ENCODE data around the gene FNBP1. TPM values are rescaled to one million over a fixed set of nuclear protein-coding genes. Genes with fewer than 3 reads are reported as not detected.

FNBP1 gene
- polyA plus RNA-seq, 3 donors = 37.6 to 60.7 (median 51.4) TPM

DNA sequence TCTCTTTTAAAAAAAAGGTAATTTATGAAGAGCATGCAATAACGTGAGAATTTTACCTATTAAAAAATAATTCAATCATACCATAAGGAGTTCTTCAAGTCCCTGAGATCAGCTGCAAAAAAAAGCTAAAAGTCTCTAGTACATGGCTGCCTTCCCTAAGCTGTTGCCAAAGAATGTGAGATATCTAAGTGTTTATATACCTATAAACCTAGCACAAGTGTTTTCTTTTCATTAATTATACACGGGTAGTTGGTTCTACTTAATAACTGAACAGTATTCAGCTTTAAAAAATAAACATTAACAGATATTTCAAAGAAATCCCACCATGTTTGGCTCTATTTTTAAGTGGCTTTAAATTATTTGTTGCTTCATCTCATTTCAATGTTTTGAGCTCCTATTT, 25.9 kb downstream of the FNBP1 start:
- peaks cover 5 to 7% of the 10 kb centered on the region in 2 donors for H3K9me3 ChIP-seq (replicated peaks in 1 of 2; ENCODE audit: control insufficient read depth in 1 of 2, insufficient read depth in 1 of 2, low read length in 2 of 2)
- Mint-ChIP-seq H3K9me3 (peaks cover 2 to 9% (median 6%) of the 10 kb centered on the region in 7 donors), H3K36me3 (peaks cover 16 to 27% of the 10 kb centered on the region in 2 donors), H3K27ac (peak overlapping the region in 3 of 7 donors; percentile 61 to 81 (median 62)), H3K27me3 (ENCODE audit: low read depth in 3 of 3) (no peaks in the 10 kb centered on the region), H3K4me3 (no peak overlapping the region), H3K4me1 (peaks cover 11% of the 10 kb centered on the region)
- no peak overlapping the region for H3K27ac ChIP-seq (ENCODE audit: low read depth in 1 of 2, low read length in 2 of 2)
- WGBS (ENCODE audit: insufficient coverage) = no CpG with 5 or more reads among the region's 2 CpGs
- peaks cover 100% of the 10 kb centered on the region for H3K79me2 ChIP-seq (ENCODE audit: insufficient read depth, low read length)
- TF ChIP-seq, protein P1, sequence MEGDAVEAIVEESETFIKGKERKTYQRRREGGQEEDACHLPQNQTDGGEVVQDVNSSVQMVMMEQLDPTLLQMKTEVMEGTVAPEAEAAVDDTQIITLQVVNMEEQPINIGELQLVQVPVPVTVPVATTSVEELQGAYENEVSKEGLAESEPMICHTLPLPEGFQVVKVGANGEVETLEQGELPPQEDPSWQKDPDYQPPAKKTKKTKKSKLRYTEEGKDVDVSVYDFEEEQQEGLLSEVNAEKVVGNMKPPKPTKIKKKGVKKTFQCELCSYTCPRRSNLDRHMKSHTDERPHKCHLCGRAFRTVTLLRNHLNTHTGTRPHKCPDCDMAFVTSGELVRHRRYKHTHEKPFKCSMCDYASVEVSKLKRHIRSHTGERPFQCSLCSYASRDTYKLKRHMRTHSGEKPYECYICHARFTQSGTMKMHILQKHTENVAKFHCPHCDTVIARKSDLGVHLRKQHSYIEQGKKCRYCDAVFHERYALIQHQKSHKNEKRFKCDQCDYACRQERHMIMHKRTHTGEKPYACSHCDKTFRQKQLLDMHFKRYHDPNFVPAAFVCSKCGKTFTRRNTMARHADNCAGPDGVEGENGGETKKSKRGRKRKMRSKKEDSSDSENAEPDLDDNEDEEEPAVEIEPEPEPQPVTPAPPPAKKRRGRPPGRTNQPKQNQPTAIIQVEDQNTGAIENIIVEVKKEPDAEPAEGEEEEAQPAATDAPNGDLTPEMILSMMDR (IDR thresholded peaks at IDR 0.05) = no peak
- H4K20me1 ChIP-seq (ENCODE audit: insufficient read depth, low read length) = peaks cover 100% of the 10 kb centered on the region
- H3K4me1 ChIP-seq (ENCODE audit: control insufficient read depth in 1 of 2, insufficient read depth in 2 of 2, low read length in 2 of 2) = no peaks in the 10 kb centered on the region
- no peak overlapping the region for H2AFZ ChIP-seq (ENCODE audit: insufficient read depth, low read depth, low read length, poor library complexity, severe bottlenecking)
- H3K36me3 ChIP-seq (replicated peaks in 1 of 2; ENCODE audit: control insufficient read depth in 1 of 2, insufficient read depth in 2 of 2, low read length in 2 of 2) = peaks cover 0 to 18% of the 10 kb centered on the region in 2 donors
- H3K4me2 ChIP-seq (replicated peaks; ENCODE audit: extremely low read depth, low read length, poor library complexity, severe bottlenecking) = no peak overlapping the region
- no peak overlapping the region for H3K4me3 ChIP-seq (replicated peaks in 1 of 3; ENCODE audit: low read depth in 2 of 3, low read length in 3 of 3)
- no peak for DNase-seq
- no peaks in the 10 kb centered on the region for H3K27me3 ChIP-seq (ENCODE audit: control insufficient read depth in 2 of 2, insufficient read depth in 2 of 2, low read length in 2 of 2)
- H3K9ac ChIP-seq (ENCODE audit: insufficient read depth, low read length, poor library complexity, severe bottlenecking) = no peak overlapping the region
- intact Hi-C loops (cut with micrococcal nuclease) = no loop called here

DNA sequence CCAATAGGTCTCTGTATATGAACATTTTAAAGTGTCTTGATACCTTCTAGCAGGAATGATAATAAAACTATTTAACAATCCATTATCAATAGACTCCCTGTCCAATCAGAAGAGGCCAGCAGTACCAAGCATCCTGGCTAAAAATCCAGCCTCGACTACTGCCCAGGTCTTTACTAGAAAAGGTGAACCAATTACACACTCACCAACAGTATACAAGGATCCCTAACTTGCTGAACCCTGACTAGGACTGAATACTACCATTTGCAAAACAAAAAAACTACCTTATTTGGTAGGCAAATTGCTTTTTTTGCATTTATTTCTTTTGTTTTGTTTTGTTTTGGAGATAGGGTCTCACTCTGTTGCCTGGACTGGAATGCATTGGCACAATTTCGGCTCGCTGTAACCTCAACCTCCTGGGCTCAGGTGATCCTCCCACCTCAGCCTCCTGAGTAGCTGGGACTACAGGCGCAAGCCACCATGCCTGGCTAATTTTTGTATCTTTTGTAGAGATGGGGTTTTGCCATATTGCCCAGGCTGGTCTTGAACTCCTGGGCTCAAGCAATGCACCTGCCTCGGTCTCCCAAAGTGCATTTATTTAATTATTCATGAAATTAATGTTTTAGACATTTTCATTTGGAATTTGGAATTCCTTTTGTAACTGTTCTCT, 27.5 kb downstream of the FNBP1 start:
- no peak overlapping the region for H2AFZ ChIP-seq (ENCODE audit: insufficient read depth, low read depth, low read length, poor library complexity, severe bottlenecking)
- H4K20me1 ChIP-seq (ENCODE audit: insufficient read depth, low read length) = peaks cover 99% of the 10 kb centered on the region
- H3K9ac ChIP-seq (ENCODE audit: insufficient read depth, low read length, poor library complexity, severe bottlenecking) = no peak overlapping the region
- no peaks in the 10 kb centered on the region for H3K27me3 ChIP-seq (ENCODE audit: control insufficient read depth in 2 of 2, insufficient read depth in 2 of 2, low read length in 2 of 2)
- no peaks in the 10 kb centered on the region for H3K27me3 Mint-ChIP-seq (ENCODE audit: low read depth in 3 of 3)
- TF ChIP-seq, protein P1 (IDR thresholded peaks at IDR 0.05) = no peak
- intact Hi-C loops (cut with micrococcal nuclease) = no loop called here
- peaks cover 15% of the 10 kb centered on the region for H3K4me1 Mint-ChIP-seq
- peaks cover 0 to 18% of the 10 kb centered on the region in 2 donors for H3K36me3 ChIP-seq (replicated peaks in 1 of 2; ENCODE audit: control insufficient read depth in 1 of 2, insufficient read depth in 2 of 2, low read length in 2 of 2)
- no peak for DNase-seq
- 100% methylated on average over 1 of the region's 5 CpGs for WGBS (ENCODE audit: insufficient coverage)
- H3K27ac Mint-ChIP-seq = no peak overlapping the region
- H3K4me3 Mint-ChIP-seq = no peak overlapping the region
- peaks cover 17 to 21% of the 10 kb centered on the region in 2 donors for H3K36me3 Mint-ChIP-seq
- no peak overlapping the region for H3K27ac ChIP-seq (ENCODE audit: low read depth in 1 of 2, low read length in 2 of 2)
- no peak overlapping the region for H3K4me2 ChIP-seq (replicated peaks; ENCODE audit: extremely low read depth, low read length, poor library complexity, severe bottlenecking)
- H3K9me3 Mint-ChIP-seq = peaks cover 2 to 9% (median 6%) of the 10 kb centered on the region in 7 donors
- H3K9me3 ChIP-seq (replicated peaks in 1 of 2; ENCODE audit: control insufficient read depth in 1 of 2, insufficient read depth in 1 of 2, low read length in 2 of 2) = peaks cover 5 to 7% of the 10 kb centered on the region in 2 donors
- H3K79me2 ChIP-seq (ENCODE audit: insufficient read depth, low read length) = peaks cover 99% of the 10 kb centered on the region
- H3K4me1 ChIP-seq (ENCODE audit: control insufficient read depth in 1 of 2, insufficient read depth in 2 of 2, low read length in 2 of 2) = no peaks in the 10 kb centered on the region
- no peak overlapping the region for H3K4me3 ChIP-seq (replicated peaks in 1 of 3; ENCODE audit: low read depth in 2 of 3, low read length in 3 of 3)
